NCI-H226 (cell line): ENCODE measurements around the gene RGS9.
"Not testable (repeated sequence)": the region's sequence is repeated elsewhere in the genome, so short reads cannot be mapped to it uniquely, and the experiment has no call there.

Experiments used
- DNase-seq: peaks from one replicate; pipeline ENCODE4 v3.0.0-alpha.2; 2015

Gene RGS9

DNA sequence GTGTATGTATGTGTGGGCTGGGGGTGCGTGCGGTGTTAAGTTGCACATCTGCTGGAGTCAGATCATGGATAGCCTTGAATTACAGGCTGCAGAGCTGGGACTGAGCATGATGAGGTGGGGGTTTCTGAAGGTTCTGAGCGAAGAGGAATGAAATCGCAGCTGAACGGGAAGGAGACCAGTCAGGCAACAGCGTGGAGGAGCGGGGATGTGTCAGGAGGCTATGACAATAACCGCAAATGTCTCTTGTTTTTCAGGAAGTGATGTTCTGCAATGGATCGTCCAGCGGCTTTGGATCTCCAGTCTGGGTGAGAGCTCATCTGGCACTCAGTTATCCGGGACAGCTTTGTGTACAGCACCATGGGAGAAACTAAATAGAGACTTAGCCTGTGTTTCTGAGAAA lies 20.9 kb downstream of the RGS9 start:
- no peak for DNase-seq

- DNase-seq: no peak
Observed at GRCh38 chr17:65158622-65159021, 21.5 kb downstream of the RGS9 start.

- DNase-seq: no peak
Observed at GRCh38 chr17:65160516-65160915, 23.3 kb downstream of the RGS9 start.

GRCh38 chr17:65163990-65164495 lies 26.9 kb downstream of the RGS9 start:
- no peak for DNase-seq

- no peak for DNase-seq
Observed at GRCh38 chr17:65166787-65167186, 29.6 kb downstream of the RGS9 start.

DNA sequence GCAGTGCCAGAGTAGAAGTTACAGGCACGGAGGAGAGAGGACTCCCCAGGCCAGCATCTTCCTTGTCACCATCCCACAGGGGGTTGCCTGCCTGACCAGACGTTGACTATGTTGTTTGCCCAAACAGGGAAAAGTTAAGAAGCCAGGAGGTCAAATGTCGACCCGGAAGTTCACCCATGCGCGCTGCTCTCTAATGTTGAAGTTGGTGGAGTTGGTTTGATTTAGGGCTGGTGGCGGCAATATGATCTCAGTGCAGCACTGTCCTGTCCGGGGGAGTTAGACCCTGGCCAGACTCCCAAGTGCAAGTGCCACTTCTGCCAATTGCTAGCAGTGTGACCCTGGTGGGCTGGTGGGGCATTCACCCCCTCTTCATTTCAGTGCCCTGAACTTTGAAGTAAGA lies 30.4 kb downstream of the RGS9 start:
- DNase-seq: no peak

GRCh38 chr17:65169691-65170090 lies 32.5 kb downstream of the RGS9 start:
- DNase-seq: no peak

- DNase-seq: no peak
Observed at GRCh38 chr17:65170839-65171238, 33.7 kb downstream of the RGS9 start.

GRCh38 chr17:65171752-65172151 lies 34.6 kb downstream of the RGS9 start:
- DNase-seq: no peak

GRCh38 chr17:65172496-65173136 lies 35.4 kb downstream of the RGS9 start:
- no peak for DNase-seq

- no peak for DNase-seq
Observed at GRCh38 chr17:65173284-65173793, 36.2 kb downstream of the RGS9 start.

GRCh38 chr17:65173976-65174683 lies 37.0 kb downstream of the RGS9 start:
- DNase-seq: no peak

GRCh38 chr17:65174974-65175373 lies 37.8 kb downstream of the RGS9 start:
- DNase-seq: no peak

- DNase-seq: no peak
Observed at GRCh38 chr17:65175952-65176351, 38.8 kb downstream of the RGS9 start.

- DNase-seq: no peak
Observed at GRCh38 chr17:65176646-65177409, 39.7 kb downstream of the RGS9 start.

- peak; percentile 54 for DNase-seq
Observed at GRCh38 chr17:65177901-65178300, 40.7 kb downstream of the RGS9 start.

DNA sequence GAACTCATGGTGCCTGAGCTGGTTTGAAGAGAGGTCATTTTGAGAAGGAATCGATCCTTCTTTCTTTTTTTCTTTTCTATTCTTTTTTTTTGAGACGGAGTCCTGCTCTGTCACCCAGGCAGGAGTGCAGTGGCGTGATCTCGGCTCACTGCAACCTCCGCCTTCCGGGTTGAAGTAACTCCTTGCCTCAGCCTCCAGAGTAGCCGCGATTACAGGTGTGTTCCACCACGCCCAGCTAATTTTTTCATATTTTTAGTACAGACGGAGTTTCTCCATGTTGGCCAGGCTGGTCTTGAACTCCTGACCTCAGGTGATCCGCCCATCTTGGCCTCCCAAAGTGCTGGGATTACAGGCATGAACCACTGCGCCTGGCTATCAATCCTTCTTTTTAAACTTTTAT lies 43.1 kb downstream of the RGS9 start:
- DNase-seq: not testable (repeated sequence)

GRCh38 chr17:65180752-65181236 lies 43.6 kb downstream of the RGS9 start:
- DNase-seq: not testable (repeated sequence)

DNA sequence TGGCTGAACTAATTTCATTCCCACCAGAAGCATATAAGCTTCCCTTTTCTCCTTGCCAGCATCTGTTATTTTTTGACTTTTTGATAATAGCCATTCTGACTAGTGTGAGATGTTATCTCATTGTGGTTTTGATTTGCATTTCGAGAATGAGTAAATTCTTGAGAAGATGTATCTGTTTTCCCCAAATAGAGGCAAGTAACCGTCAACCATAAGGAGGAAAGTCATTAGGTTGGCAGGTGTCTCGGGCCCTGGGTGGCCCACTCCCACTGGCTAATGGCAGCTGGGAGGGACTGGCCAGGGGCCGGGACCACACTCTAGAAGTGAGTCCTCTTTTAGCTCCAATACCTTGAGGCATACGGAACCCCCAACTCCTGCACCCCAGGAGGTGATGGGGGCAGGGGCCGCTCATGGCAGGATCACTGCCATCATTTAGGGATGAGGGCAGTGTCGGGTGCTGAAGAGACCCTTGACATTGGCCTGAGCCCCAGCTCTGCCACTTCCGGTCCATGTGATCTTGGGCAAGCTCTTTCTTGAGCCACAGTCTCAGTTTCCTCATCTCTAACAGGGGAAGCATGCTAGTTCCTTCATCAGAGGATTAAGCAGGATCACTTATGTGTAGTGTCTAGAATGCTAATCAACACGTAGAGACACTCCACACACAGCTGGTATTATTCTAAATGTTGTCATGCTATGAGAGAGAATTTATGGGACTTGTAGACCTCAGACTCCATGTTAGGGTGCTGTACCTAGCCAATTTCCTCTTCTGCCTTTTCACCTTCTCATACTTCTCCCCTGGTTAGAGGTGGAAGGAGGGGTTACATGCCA lies 44.3 kb downstream of the RGS9 start:
- no peak for DNase-seq

DNA sequence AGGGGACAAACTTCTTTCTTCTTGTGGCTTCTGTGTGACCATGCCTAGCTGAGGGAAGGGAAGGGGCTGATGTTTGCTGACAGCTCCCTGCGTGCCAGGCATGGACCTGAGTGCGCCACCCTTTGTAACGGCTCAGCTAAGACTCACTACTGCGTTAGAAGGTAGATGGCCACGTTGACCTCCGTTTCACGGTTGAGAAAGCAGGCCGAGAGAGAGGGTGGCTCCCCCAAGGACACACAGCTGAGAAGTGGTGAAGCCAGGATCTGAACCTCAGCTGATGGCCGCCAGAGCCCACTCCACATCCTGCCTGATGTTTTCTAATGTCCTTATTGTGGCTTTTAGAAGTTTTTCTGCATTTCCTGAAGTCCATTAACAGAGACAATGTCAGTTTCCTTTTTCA lies 45.1 kb downstream of the RGS9 start:
- no peak for DNase-seq

DNA sequence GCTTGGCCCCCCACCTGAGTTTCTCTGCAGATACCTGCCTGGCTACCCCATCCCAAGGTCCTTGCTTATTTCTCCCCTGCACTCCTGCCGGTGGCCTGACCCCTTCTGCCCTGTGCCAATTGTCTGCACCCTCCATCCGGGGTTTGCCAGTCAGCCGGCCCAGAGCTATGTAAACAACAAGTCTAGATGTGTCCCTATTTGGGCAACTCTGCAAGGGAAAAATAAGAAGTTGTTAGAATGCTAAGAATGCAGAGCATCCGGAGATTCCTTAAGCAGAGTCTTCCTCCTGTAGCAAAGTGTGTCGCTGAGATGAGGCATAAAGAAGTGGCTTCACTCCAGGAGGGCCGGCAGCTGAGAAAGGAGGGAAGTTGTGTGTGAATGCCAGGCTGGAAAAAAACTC lies 46.6 kb downstream of the RGS9 start:
- peak; percentile 16 for DNase-seq

GRCh38 chr17:65184235-65184959 lies 47.2 kb downstream of the RGS9 start:
- no peak for DNase-seq
